ENCODE measurements around the gene PCK2.
"Not testable (repeated sequence)": the region's sequence is repeated elsewhere in the genome, so short reads cannot be mapped to it uniquely, and the experiment has no call there.

The PCK2 gene

DNA sequence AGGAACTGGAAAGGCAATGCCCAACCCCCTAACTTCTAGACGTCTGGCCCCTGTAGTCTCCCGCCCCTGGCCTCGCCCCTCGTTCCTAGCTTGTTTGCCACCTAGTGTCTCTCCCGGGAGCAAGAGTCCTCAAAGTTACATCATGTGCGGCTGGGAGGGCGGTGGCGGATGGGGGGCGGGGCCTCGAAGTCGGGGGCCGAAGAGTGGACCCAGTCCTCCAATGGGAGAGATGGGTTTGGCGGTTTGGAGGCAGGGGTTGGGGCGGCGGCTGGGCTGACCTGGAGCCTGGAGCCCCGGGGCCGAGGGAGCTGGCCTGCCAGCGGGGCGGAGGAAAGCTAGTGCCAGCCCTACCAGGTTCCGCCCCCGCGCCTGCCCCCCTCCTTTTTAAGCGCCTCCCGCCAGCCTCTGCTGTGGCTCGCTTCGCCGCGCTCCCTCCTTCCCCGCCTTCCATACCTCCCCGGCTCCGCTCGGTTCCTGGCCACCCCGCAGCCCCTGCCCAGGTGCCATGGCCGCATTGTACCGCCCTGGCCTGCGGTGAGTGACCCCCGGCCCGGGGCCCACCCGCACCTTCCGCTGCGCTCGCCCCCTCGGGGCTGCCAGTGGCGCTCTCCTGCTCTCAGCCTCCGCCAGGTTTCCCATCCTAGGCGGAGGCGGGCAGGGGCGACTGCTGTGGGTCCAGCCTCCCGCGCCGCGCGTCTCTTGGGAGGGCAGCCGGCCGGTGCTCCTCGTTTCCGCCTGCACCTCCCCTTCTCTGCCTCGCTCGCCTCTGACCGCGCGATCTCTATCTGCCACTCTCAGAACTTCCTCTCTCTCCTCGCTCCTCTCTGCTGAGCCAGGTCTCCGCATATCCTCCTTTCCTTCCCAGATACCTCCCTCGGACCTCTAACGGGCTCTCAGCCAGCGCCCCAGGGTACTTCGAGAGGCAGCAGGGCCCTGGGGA lies at the start of gene PCK2:
PCK2 (plus strand) TSS at position 411 of the 940 bp plus-strand sequence; CDS start at position 506, 95 bp downstream.
- peak; percentile 75 for DNase-seq (ENCODE audit: low read depth)

DNA sequence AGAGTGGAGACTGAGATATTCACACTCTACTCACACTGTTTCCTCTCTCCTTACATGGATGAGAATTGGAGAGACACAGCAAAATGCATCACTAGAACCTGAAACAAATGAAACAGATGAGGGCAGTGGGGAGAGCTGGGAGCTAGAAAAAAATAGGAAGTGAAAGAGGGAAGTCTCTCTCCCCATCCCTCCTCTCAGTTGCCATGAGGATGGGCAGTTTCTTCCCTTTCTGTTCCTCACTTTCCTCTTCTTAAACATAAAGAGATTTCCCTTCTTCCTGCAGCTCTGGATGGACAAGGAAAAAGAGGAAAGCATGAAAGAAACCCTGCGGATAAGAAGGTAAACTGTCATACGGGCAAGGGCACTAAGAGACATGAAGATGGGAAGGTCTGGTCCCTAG lies 45.1 kb upstream of the PCK2 start:
- not testable (repeated sequence) for DNase-seq (ENCODE audit: low read depth)

- DNase-seq (ENCODE audit: low read depth): not testable (repeated sequence)
These were observed 43.4 kb upstream of the PCK2 start for GRCh38 chr14:24050753-24051152.

GRCh38 chr14:24051176-24051788 lies 42.8 kb upstream of the PCK2 start:
- DNase-seq (ENCODE audit: low read depth): no peak

DNA sequence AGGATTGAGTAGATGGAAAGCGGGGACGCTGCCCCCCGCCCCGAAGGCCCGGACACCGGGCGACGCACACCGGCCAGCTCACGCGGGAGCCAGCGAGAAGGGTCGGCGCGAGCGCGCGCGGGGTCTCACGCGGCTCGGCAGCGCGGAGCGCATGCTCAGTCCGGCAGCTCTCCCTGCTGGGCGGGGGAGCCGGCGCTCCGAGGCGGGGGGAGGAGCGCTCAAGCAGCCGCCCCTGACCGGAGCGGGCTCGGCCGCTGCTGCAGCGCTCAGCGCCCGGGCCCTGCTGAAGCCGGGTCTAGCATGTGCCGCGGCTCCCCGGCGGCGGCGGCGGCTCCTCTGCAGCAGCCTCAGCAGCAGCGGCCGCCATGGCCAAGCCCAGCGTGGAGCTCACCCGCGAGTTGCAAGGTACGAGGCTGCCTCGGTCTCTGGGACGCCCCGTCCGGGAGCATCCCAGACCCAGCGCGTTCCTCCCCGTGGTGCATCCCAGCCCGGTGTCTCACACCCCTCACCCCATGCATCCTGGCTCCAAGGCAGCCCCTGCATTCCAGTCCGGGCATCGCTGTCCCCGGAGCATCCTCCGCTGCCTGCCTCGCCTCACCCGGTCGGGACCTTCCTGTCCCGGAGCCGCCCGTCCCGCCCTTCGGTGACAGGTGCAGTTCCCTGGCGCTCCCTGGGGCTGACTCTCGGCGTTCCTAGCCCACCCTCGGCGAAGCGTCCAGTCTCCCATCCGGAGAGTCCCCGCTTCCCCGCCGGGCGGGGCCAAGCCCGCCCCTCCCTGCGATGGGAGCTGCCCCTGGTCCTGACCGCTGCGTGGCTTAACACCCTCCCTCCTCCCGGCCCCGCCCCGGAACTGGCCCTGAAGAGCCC lies 42.1 kb upstream of the PCK2 start, which contains the start of gene CARMIL3:
CARMIL3 (plus strand) TSS at position 221 of the 867 bp plus-strand sequence; CDS start at position 366, 145 bp downstream.
- peak; percentile 50 for DNase-seq (ENCODE audit: low read depth)

DNA sequence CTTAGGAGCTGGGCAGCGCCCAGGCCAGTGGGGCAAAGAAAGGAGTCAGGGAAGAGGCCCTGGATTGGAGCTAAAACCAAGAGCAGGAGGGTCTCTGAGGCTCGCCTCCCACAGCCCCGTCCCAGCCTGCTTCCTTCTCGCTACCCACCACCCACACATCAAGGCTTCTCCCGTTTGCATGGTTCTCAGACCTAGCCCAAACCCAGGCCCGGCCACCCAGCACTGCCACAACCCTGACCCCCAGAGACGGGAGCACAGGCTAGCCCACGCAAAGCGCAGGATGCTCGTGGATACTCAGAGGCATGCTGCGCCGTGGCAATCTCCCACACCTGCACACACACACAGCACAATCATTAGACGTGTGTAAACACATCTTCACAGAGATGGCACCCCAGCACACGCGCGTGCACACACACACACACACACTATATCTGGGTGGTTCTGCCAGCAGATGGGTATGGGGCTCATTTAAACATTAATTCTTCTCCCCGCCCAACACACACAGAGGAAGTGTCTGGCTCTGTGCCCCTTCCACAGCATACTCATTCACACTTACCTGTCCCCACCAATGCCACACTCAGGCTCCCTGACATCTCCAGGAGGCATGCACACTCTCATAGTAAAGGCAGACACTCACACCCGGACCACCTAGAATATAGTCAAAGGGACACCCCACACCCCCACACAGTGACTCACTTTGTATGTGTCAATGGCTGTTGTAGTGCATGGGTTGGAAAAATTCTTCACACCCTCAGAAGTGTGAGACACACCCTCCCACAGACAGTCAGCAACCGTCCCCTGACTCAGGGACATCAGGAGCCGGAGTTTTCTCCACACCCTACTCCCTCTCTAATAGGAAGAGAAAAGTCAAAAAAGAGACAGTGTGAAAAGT lies 41.2 kb upstream of the PCK2 start:
- peak; percentile 55 for DNase-seq (ENCODE audit: low read depth)

GRCh38 chr14:24053548-24054323 lies 40.4 kb upstream of the PCK2 start:
- DNase-seq (ENCODE audit: low read depth): no peak

- no peak for DNase-seq (ENCODE audit: low read depth)
These were observed 39.8 kb upstream of the PCK2 start for GRCh38 chr14:24054324-24054641.

- no peak for DNase-seq (ENCODE audit: low read depth)
These were observed 39.5 kb upstream of the PCK2 start for GRCh38 chr14:24054646-24055045.

GRCh38 chr14:24055971-24056799 lies 37.9 kb upstream of the PCK2 start:
- no peak for DNase-seq (ENCODE audit: low read depth)

- no peak for DNase-seq (ENCODE audit: low read depth)
These were observed 37.3 kb upstream of the PCK2 start for GRCh38 chr14:24056800-24057184.

GRCh38 chr14:24057271-24057670 lies 36.8 kb upstream of the PCK2 start:
- no peak for DNase-seq (ENCODE audit: low read depth)

- DNase-seq (ENCODE audit: low read depth): no peak
These were observed 36.2 kb upstream of the PCK2 start for GRCh38 chr14:24057867-24058259.

DNA sequence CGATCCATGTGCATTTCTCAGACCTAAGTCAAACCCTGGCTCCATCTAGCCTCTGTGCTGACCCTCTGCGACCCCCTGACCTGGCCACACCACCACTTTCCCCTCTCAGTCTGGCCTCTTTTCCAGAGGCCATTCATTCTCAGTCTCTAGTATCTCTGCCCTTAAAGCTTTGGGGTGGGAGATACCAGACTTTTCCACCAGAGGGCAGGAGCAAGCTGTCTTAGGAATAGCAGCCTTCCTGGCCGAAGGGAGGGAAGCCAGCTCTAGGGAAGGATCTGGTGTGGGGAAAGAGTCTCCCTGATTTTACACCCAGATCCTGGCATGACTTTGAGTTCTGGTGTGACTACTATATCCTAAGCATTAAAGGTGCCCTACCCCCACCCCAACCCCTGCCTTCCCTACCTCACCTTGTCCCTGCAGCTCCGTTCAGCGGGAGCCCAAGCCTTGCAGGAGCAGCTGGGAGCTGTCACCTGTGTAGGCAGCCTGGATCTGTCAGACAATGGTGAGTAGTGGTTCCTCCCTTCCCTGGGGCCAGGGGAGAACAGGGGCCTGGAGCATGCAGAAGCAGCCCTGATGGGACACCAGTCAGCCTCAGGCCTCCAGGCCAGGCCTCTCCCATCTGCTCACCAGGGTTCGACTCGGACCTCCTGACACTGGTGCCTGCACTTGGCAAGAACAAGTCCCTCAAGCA lies 35.7 kb upstream of the PCK2 start:
- no peak for DNase-seq (ENCODE audit: low read depth)

GRCh38 chr14:24058951-24059475 lies 35.1 kb upstream of the PCK2 start:
- no peak for DNase-seq (ENCODE audit: low read depth)

DNA sequence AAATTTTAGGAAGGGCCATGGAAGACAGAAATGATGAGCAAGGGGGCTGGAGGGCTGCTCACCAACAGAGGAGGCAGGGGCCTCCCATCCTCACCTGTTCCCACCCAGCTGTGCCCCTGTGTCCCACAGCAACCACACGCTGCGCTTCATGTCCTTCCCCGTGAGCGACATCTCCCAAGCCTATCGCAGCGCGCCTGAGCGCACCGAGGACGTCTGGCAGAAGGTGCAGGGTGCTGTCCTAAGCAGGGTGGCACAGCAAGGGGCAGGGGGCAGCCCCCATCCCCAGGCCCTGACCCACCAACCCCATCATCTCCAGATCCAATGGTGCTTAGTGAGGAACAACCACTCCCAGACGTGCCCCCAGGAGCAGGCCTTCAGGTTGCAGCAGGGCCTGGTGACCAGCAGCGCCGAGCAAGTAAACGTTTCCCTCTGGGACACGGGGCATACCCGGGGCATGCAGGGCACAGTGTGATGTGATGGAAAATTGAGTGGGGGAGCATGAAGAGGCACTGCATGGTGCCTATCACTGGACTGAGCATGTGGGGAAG lies 34.2 kb upstream of the PCK2 start:
- DNase-seq (ENCODE audit: low read depth): no peak

DNA sequence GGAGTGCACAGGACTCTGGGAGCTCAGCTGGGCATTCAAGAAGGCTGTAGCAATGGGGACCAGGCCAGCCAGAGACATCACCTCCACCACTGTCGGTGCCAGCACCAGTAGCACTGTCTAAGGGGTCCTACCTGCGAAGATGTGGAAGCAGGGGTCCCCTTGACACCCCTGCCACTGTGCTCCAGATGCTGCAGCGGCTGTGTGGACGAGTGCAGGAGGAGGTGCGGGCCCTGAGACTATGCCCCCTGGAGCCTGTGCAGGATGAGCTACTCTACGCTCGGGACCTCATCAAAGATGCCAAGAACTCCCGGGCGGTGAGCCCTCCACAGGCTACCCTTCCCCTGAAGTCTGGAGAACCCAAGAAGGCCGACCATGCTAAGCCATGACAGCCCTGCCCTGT lies 33.7 kb upstream of the PCK2 start:
- no peak for DNase-seq (ENCODE audit: low read depth)
